GM19240 (cell line): ENCODE data around the gene CDC5L.

Experiments used
- DNase-seq: peaks from one replicate; pipeline ENCODE4 v3.0.0; 2011; ENCODE audit warnings: low spot score; ENCODE audit not compliant: insufficient read length

CDC5L gene

DNA sequence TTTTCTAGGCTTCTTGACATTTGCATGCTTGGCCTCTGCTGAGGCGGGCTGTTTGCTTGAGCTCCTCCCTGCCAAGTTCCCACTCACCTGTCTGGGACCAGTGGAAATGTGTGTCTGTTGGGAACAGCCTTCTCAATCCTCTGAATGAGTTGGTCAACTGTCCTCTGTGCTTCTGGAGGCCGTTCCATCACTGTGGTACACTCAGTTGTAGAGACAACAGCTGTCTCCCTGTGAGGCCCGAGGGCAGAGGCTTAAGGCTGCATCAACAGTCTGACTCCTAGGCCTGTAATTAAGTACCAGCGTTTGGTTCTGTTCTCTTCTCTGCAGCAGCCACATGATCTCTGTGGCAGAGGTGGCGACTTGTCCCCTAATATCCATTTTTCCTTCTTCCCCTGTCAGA, 110.9 kb downstream of the CDC5L start:
- no peak for DNase-seq

DNA sequence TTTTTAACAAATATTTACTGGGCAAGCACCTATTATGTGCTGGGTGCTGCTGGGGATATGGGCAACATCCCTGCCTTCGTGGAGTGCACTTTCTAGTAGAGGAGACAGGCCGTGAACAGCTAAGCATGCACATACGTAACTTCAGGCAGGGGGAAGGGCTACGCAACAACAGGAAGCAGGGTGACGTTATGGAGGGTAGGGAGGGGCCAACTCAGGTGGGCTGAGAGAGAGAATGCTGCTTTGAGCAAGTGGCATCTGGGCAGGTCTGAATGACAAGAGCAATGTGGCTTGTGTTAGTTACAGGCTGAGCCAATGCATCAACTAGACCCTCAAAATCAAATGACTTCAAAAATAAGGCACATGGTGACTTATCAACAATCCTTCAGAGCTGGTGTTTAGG, 112.1 kb downstream of the CDC5L start:
- no peak for DNase-seq
